Erythroblast (primary cell): ENCODE results near the gene LDLRAD2.
"Not testable (repeated sequence)": the region's sequence is repeated elsewhere in the genome, so short reads cannot be mapped to it uniquely, and the experiment has no call there.

ENCODE experiments used
- GATA1 ChIP-seq: IDR thresholded peaks from 2 replicates; pipeline ENCODE4 v1.6.1; 2011; ENCODE audit warnings: low read depth, mild to moderate bottlenecking, control low read depth, low read length, moderate library complexity
- POLR2A ChIP-seq: IDR thresholded peaks from 2 replicates; pipeline ENCODE4 v1.6.1; 2011; ENCODE audit warnings: mild to moderate bottlenecking, low read length

DNA sequence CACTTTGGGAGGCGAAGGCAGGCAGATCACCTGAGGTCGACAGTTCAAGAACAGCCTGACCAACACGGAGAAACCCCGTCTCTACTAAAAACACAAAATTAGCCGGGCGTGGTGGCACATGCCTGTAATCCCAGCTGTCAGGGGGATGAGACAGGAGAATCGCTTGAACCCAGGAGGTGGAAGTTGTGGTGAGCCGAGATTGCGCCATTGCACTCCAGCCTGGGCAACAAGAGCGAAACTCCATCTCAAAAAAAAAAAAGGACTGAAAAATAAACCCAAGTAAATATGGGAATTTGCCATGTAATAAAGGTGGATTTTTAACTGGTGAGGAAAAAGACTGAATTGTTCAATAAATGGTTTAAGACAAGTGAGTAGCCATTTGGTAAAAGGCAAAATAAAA lies 40.4 kb upstream of the LDLRAD2 start:
- TF ChIP-seq POLR2A, GATA1: not testable (repeated sequence)
